ENCODE data around the gene PRDM16.

The PRDM16 gene

GRCh38 chr1:3226701-3227350, 157.8 kb downstream of the PRDM16 start:
- TF ChIP-seq CTCF (conservative IDR thresholded peaks at IDR 0.05; ENCODE audit: low read depth, low read length): no peak
- DNase-seq (ENCODE audit: low read depth): no peak
- no peak overlapping the region for H3K4me3 ChIP-seq (ENCODE audit: low read depth, low read length)

GRCh38 chr1:3227351-3227704, 158.3 kb downstream of the PRDM16 start:
- H3K4me3 ChIP-seq (ENCODE audit: low read depth, low read length): no peak overlapping the region
- no peak for DNase-seq (ENCODE audit: low read depth)
- no peak for TF ChIP-seq CTCF (conservative IDR thresholded peaks at IDR 0.05; ENCODE audit: low read depth, low read length)

- TF ChIP-seq CTCF (conservative IDR thresholded peaks at IDR 0.05; ENCODE audit: low read depth, low read length): no peak
- no peak overlapping the region for H3K4me3 ChIP-seq (ENCODE audit: low read depth, low read length)
- DNase-seq (ENCODE audit: low read depth): no peak
Observed at GRCh38 chr1:3227893-3228292, 158.9 kb downstream of the PRDM16 start.

- no peak overlapping the region for H3K4me3 ChIP-seq (ENCODE audit: low read depth, low read length)
- TF ChIP-seq CTCF (conservative IDR thresholded peaks at IDR 0.05; ENCODE audit: low read depth, low read length): no peak
- no peak for DNase-seq (ENCODE audit: low read depth)
Observed at GRCh38 chr1:3229081-3229725, 160.2 kb downstream of the PRDM16 start.

GRCh38 chr1:3230553-3230952, 161.6 kb downstream of the PRDM16 start:
- TF ChIP-seq CTCF (conservative IDR thresholded peaks at IDR 0.05; ENCODE audit: low read depth, low read length): no peak
- DNase-seq (ENCODE audit: low read depth): no peak
- no peak overlapping the region for H3K4me3 ChIP-seq (ENCODE audit: low read depth, low read length)

GRCh38 chr1:3231245-3231644, 162.2 kb downstream of the PRDM16 start:
- TF ChIP-seq CTCF (conservative IDR thresholded peaks at IDR 0.05; ENCODE audit: low read depth, low read length): no peak
- DNase-seq (ENCODE audit: low read depth): no peak
- H3K4me3 ChIP-seq (ENCODE audit: low read depth, low read length): no peak overlapping the region

GRCh38 chr1:3231826-3232225, 162.8 kb downstream of the PRDM16 start:
- no peak for DNase-seq (ENCODE audit: low read depth)
- no peak overlapping the region for H3K4me3 ChIP-seq (ENCODE audit: low read depth, low read length)
- no peak for TF ChIP-seq CTCF (conservative IDR thresholded peaks at IDR 0.05; ENCODE audit: low read depth, low read length)

All from choroid plexus epithelial cell (primary cell).